NCI-H460 (cell line): ENCODE measurements around the gene TBC1D30. TPM values are rescaled to one million over a fixed set of nuclear protein-coding genes. Genes with fewer than 3 reads are reported as not detected.
"Not testable (repeated sequence)": the region's sequence is repeated elsewhere in the genome, so short reads cannot be mapped to it uniquely, and the experiment has no call there.

Experiments
- DNase-seq: peaks from one replicate; pipeline ENCODE4 v3.0.0-alpha.2; 2016; ENCODE audit warnings: low read depth; ENCODE audit errors: extremely low read depth
- total RNA-seq: library from RNA; depleted of rRNA; stranded (reverse); fragments of >200 nt; shearing (Covaris generic); gene quantifications from 2 replicates; pipeline ENCODE4 v1.2.3, GENCODE V29; 2014

The TBC1D30 gene
- total RNA-seq, 1 experiment from 2014 or later = 6.3 TPM

GRCh38 chr12:64848409-64848808, 24.0 kb downstream of the TBC1D30 start:
- not testable (repeated sequence) for DNase-seq

GRCh38 chr12:64858882-64859605, 34.6 kb downstream of the TBC1D30 start:
- DNase-seq = no peak

GRCh38 chr12:64860446-64860998, 36.1 kb downstream of the TBC1D30 start:
- no peak for DNase-seq

- no peak for DNase-seq
These were observed 39.9 kb downstream of the TBC1D30 start for GRCh38 chr12:64864319-64864718.

GRCh38 chr12:64875186-64875585, 50.7 kb downstream of the TBC1D30 start:
- no peak for DNase-seq

- no peak for DNase-seq
These were observed 52.1 kb downstream of the TBC1D30 start for GRCh38 chr12:64876388-64877071.

GRCh38 chr12:64877363-64878004, 53.0 kb downstream of the TBC1D30 start:
- no peak for DNase-seq

- no peak for DNase-seq
These were observed 58.2 kb downstream of the TBC1D30 start for GRCh38 chr12:64882687-64883086.

- no peak for DNase-seq
These were observed 59.1 kb downstream of the TBC1D30 start for GRCh38 chr12:64883264-64884163.

GRCh38 chr12:64884164-64884542, 59.7 kb downstream of the TBC1D30 start:
- no peak for DNase-seq

- no peak for DNase-seq
These were observed 60.3 kb downstream of the TBC1D30 start for GRCh38 chr12:64884728-64885127.

- DNase-seq = no peak
These were observed 65.2 kb downstream of the TBC1D30 start for GRCh38 chr12:64889434-64890216.

- DNase-seq = peak; percentile 68
These were observed 66.5 kb downstream of the TBC1D30 start for GRCh38 chr12:64890873-64891468.

GRCh38 chr12:64891629-64892028, 67.2 kb downstream of the TBC1D30 start:
- no peak for DNase-seq

- no peak for DNase-seq
These were observed 68.1 kb downstream of the TBC1D30 start for GRCh38 chr12:64892561-64892960.

GRCh38 chr12:64893961-64894360, 69.5 kb downstream of the TBC1D30 start:
- DNase-seq = no peak

- DNase-seq = no peak
These were observed 70.5 kb downstream of the TBC1D30 start for GRCh38 chr12:64894827-64895475.

GRCh38 chr12:64895526-64895925, 71.1 kb downstream of the TBC1D30 start:
- DNase-seq = no peak

GRCh38 chr12:64900540-64900939, 76.1 kb downstream of the TBC1D30 start:
- no peak for DNase-seq
